K562 (cell line): ENCODE data around the gene ZC3H10. TPM values are rescaled to one million over a fixed set of nuclear protein-coding genes. Genes with fewer than 3 reads are reported as not detected.
A peak's percentile ranks its signal among the peaks of the same experiment; 100 is the strongest.

Experiments
- BACH1 ChIP-seq: fragments of 200-800 bp; sonication (Bioruptor generic); IDR thresholded peaks from 2 replicates; pipeline ENCODE4 v1.6.1; 2016; ENCODE audit warnings: missing genetic modification characterization, missing compliant biosample characterization
- ELF2 ChIP-seq: fragments of 250-450 bp; sonication (Bioruptor Pico); IDR thresholded peaks from 2 replicates; pipeline ENCODE4 v1.5.0; 2021; ENCODE audit warnings: mild to moderate bottlenecking
- ETV5 ChIP-seq: sonication (generic); formaldehyde crosslinking; IDR thresholded peaks from 2 replicates; pipeline ENCODE4 v1.4.0; 2020; ENCODE audit warnings: low read depth, mild to moderate bottlenecking, missing genetic modification reagents
- HES1 ChIP-seq: fragments of 450-650 bp; IDR thresholded peaks from 2 replicates; pipeline ENCODE4 v1.6.1; 2016; ENCODE audit warnings: low read depth, mild to moderate bottlenecking, moderate library complexity
- MAFF ChIP-seq: IDR thresholded peaks from 2 replicates; pipeline ENCODE4 v1.6.1; 2012; ENCODE audit warnings: low read length, improper control_type of control experiment
- MAZ ChIP-seq, 2 experiments: fragments of 450-650 bp in 1 of 2; sonication (generic) in 1 of 2; formaldehyde crosslinking; IDR thresholded peaks in 1 of 2; conservative IDR thresholded peaks in 1 of 2; 2 replicates each; pipeline versions ENCODE4 v1.4.0 to v1.5.0; 2020; ENCODE audit warnings: mild to moderate bottlenecking in 1 of 2, missing genetic modification reagents in 1 of 2
- MTA3 ChIP-seq: fragments of 450-650 bp; formaldehyde crosslinking; IDR thresholded peaks from 2 replicates; pipeline ENCODE4 v1.6.1; 2017; ENCODE audit warnings: mild to moderate bottlenecking, borderline replicate concordance
- NCOA1 ChIP-seq: fragments of 450-650 bp; IDR thresholded peaks from 2 replicates; pipeline ENCODE4 v1.6.1; 2016; ENCODE audit warnings: low read depth
- PCBP2 ChIP-seq: fragments of 200-400 bp; formaldehyde crosslinking; IDR thresholded peaks from 2 replicates; pipeline ENCODE4 v1.6.1; 2018; ENCODE audit warnings: low read length, low read depth, mild to moderate bottlenecking, moderate library complexity; ENCODE audit not compliant: poor library complexity, severe bottlenecking
- PHB ChIP-seq: fragments of 250-450 bp; sonication (Bioruptor Pico); IDR thresholded peaks from 2 replicates; pipeline ENCODE4 v1.5.0; 2021
- PHTF2 ChIP-seq: fragments of 250-450 bp; sonication (Bioruptor Pico); IDR thresholded peaks from 2 replicates; pipeline ENCODE4 v1.5.0; 2021; ENCODE audit warnings: mild to moderate bottlenecking
- POU5F1 ChIP-seq: fragments of 150-350 bp; IDR thresholded peaks from 2 replicates; pipeline ENCODE4 v1.6.1; 2014; ENCODE audit warnings: borderline replicate concordance, low read length, low read depth, mild to moderate bottlenecking; ENCODE audit not compliant: partially characterized antibody
- PTTG1 ChIP-seq: fragments of 450-650 bp; IDR thresholded peaks from 2 replicates; pipeline ENCODE4 v1.6.1; 2016; ENCODE audit warnings: low read depth, mild to moderate bottlenecking, missing genetic modification characterization, missing compliant biosample characterization
- SFPQ ChIP-seq: fragments of 200-400 bp; formaldehyde crosslinking; IDR thresholded peaks from 2 replicates; pipeline ENCODE4 v1.6.1; 2017; ENCODE audit warnings: mild to moderate bottlenecking, low read depth, low read length, moderate library complexity
- WHSC1 ChIP-seq: IDR thresholded peaks from one replicate; pipeline ENCODE4 v1.6.1; 2012; ENCODE audit warnings: low read length, control low read depth, inconsistent platforms
- ZFP30 ChIP-seq: fragments of 250-450 bp; sonication (Bioruptor Pico); IDR thresholded peaks from 2 replicates; pipeline ENCODE4 v1.8.0; 2022; ENCODE audit warnings: moderate library complexity, mild to moderate bottlenecking, inconsistent platforms, borderline replicate concordance
- ZFX ChIP-seq: sonication (generic); formaldehyde crosslinking; IDR thresholded peaks from 2 replicates; pipeline ENCODE4 v1.8.0; 2022; ENCODE audit warnings: mild to moderate bottlenecking, missing genetic modification reagents, moderate library complexity
- ZNF23 ChIP-seq: fragments of 250-450 bp; sonication (Bioruptor Pico); IDR thresholded peaks from 2 replicates; pipeline ENCODE4 v1.4.0; 2020; ENCODE audit warnings: mild to moderate bottlenecking
- polyA plus RNA-seq, 8 experiments: library from polyadenylated mRNA; depleted of rRNA in 4 of 8; stranded (reverse) in 5 of 8; unstranded in 3 of 8; fragments of >200 nt; fragmentation: Nextera tagmentation in 2 of 8; fragmentation: Illumina TruSeq in 1 of 8; extraction: Ambion mirVana in 2 of 8; extraction: Trizol in 1 of 8; gene quantifications; 2 replicates each; pipeline versions ENCODE4 v1.2.1 to v1.2.3, GENCODE V29; 2011 to 2014; ENCODE audit warnings: inconsistent platforms in 1 of 8, missing spikeins in 1 of 8
- total RNA-seq, 7 experiments: library from RNA; depleted of rRNA in 6 of 7; stranded (reverse); fragments of >200 nt in 6 of 7; fragmentation: Illumina TruSeq in 2 of 7; extraction: Trizol in 2 of 7; gene quantifications; 2 replicates each; pipeline versions ENCODE4 v1.2.1 to v1.2.3, GENCODE V29; 2011 to 2021; ENCODE audit warnings: low replicate concordance in 1 of 7
- TF ChIP-seq, protein P1 (sequence below): sonication (generic); formaldehyde crosslinking; IDR thresholded peaks from 2 replicates; pipeline ENCODE4 v1.8.0; 2022; ENCODE audit warnings: missing genetic modification reagents, mild to moderate bottlenecking, borderline replicate concordance
- TF ChIP-seq, protein P2 (sequence below): sonication (generic); formaldehyde crosslinking; IDR thresholded peaks from 2 replicates; pipeline ENCODE4 v1.8.1; 2022; ENCODE audit warnings: missing genetic modification reagents
- TF ChIP-seq, protein P3 (sequence below): fragments of 450-650 bp; IDR thresholded peaks from 2 replicates; pipeline ENCODE4 v1.6.1; 2017; ENCODE audit warnings: mild to moderate bottlenecking, moderate library complexity

The ZC3H10 gene
- total and polyA plus RNA-seq, 9 of the 15 experiments (the other 6 are each of a cell fraction or from before 2014, with no cell fraction given), result 0.31 to 4.1 (median 1.6) TPM

- no peak for TF ChIP-seq PHB
- TF ChIP-seq, protein P1, sequence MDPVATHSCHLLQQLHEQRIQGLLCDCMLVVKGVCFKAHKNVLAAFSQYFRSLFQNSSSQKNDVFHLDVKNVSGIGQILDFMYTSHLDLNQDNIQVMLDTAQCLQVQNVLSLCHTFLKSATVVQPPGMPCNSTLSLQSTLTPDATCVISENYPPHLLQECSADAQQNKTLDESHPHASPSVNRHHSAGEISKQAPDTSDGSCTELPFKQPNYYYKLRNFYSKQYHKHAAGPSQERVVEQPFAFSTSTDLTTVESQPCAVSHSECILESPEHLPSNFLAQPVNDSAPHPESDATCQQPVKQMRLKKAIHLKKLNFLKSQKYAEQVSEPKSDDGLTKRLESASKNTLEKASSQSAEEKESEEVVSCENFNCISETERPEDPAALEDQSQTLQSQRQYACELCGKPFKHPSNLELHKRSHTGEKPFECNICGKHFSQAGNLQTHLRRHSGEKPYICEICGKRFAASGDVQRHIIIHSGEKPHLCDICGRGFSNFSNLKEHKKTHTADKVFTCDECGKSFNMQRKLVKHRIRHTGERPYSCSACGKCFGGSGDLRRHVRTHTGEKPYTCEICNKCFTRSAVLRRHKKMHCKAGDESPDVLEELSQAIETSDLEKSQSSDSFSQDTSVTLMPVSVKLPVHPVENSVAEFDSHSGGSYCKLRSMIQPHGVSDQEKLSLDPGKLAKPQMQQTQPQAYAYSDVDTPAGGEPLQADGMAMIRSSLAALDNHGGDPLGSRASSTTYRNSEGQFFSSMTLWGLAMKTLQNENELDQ (CRISPR knock-in tag), result no peak
- no peak for TF ChIP-seq PCBP2
- TF ChIP-seq, protein P2, sequence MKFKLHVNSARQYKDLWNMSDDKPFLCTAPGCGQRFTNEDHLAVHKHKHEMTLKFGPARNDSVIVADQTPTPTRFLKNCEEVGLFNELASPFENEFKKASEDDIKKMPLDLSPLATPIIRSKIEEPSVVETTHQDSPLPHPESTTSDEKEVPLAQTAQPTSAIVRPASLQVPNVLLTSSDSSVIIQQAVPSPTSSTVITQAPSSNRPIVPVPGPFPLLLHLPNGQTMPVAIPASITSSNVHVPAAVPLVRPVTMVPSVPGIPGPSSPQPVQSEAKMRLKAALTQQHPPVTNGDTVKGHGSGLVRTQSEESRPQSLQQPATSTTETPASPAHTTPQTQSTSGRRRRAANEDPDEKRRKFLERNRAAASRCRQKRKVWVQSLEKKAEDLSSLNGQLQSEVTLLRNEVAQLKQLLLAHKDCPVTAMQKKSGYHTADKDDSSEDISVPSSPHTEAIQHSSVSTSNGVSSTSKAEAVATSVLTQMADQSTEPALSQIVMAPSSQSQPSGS, result no peak
- TF ChIP-seq MTA3, result no peak
- TF ChIP-seq ZFX (CRISPR knock-in tag), result peak; percentile 74
- TF ChIP-seq POU5F1, result no peak
- no peak for TF ChIP-seq NCOA1
- TF ChIP-seq WHSC1, result no peak
- TF ChIP-seq ELF2 (CRISPR knock-in tag), result no peak
- TF ChIP-seq, protein P3, sequence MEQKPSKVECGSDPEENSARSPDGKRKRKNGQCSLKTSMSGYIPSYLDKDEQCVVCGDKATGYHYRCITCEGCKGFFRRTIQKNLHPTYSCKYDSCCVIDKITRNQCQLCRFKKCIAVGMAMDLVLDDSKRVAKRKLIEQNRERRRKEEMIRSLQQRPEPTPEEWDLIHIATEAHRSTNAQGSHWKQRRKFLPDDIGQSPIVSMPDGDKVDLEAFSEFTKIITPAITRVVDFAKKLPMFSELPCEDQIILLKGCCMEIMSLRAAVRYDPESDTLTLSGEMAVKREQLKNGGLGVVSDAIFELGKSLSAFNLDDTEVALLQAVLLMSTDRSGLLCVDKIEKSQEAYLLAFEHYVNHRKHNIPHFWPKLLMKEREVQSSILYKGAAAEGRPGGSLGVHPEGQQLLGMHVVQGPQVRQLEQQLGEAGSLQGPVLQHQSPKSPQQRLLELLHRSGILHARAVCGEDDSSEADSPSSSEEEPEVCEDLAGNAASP, result no peak
- no peak for TF ChIP-seq MAFF
- TF ChIP-seq ETV5 (CRISPR knock-in tag), result peak; percentile 89
- no peak for TF ChIP-seq PHTF2
- no peak for TF ChIP-seq HES1
- no peak for TF ChIP-seq PTTG1 (tag)
- TF ChIP-seq ZNF23 (CRISPR knock-in tag), result no peak
- TF ChIP-seq MAZ (CRISPR knock-in tag; conservative IDR thresholded peaks at IDR 0.05 in 1 of 2, IDR thresholded peaks at IDR 0.05 in 1 of 2), result peak; percentile 66 to 77
- no peak for TF ChIP-seq SFPQ
- no peak for TF ChIP-seq ZFP30 (CRISPR knock-in tag)
- TF ChIP-seq BACH1 (tag), result no peak; the same call in 1 of the 2 replicates
These were observed 34.2 kb downstream of the ZC3H10 start, which contains the start of gene MYL6B (continued) for GRCh38 chr12:56152132-56152755.
